Hepatocyte (in vitro differentiated cells): ENCODE data around the gene ERBB4. TPM values are rescaled to one million over a fixed set of nuclear protein-coding genes. Genes with fewer than 3 reads are reported as not detected.
A peak's percentile ranks its signal among the peaks of the same experiment; 100 is the strongest.

Experiments used
- DNase-seq: peaks from one replicate; pipeline ENCODE4 v3.0.0-alpha.2; 2016; ENCODE audit warnings: low spot score
- H2AFZ ChIP-seq: fragments of 200-600 bp; sonication (generic); 2 replicates; pipeline ENCODE4 v1.6.0; 2016; ENCODE audit warnings: antibody characterized with exemption, mild to moderate bottlenecking
- H3K27ac ChIP-seq: fragments of 200-600 bp; sonication (generic); 2 replicates; pipeline ENCODE4 v1.5.1; 2016; ENCODE audit warnings: mild to moderate bottlenecking
- H3K27me3 ChIP-seq: fragments of 200-600 bp; sonication (generic); 2 replicates; pipeline ENCODE4 v1.6.1; 2016
- H3K36me3 ChIP-seq: fragments of 200-600 bp; sonication (generic); replicated peaks from 2 replicates; pipeline ENCODE4 v1.5.1; 2016; ENCODE audit warnings: low read depth; ENCODE audit not compliant: insufficient read depth
- H3K4me1 ChIP-seq: fragments of 200-600 bp; sonication (generic); 2 replicates; pipeline ENCODE4 v1.5.1; 2016; ENCODE audit warnings: mild to moderate bottlenecking, moderate library complexity; ENCODE audit not compliant: insufficient read depth
- H3K4me2 ChIP-seq: fragments of 200-600 bp; sonication (generic); 2 replicates; pipeline ENCODE4 v1.6.0; 2016
- H3K4me3 ChIP-seq: fragments of 200-600 bp; sonication (generic); 2 replicates; pipeline ENCODE4 v1.5.1; 2016; ENCODE audit warnings: mild to moderate bottlenecking
- H3K79me2 ChIP-seq: fragments of 200-600 bp; sonication (generic); 2 replicates; pipeline ENCODE4 v1.6.0; 2017; ENCODE audit warnings: mild to moderate bottlenecking
- H3K9me2 ChIP-seq: fragments of 200-600 bp; sonication (generic); replicated peaks from 2 replicates; pipeline ENCODE4 v1.6.0; 2017; ENCODE audit warnings: mild to moderate bottlenecking; ENCODE audit not compliant: insufficient read depth
- H3K9me3 ChIP-seq: fragments of 200-600 bp; sonication (generic); 2 replicates; pipeline ENCODE4 v1.5.1; 2016; ENCODE audit warnings: low read depth, mild to moderate bottlenecking
- H4K20me1 ChIP-seq: fragments of 200-600 bp; sonication (generic); 2 replicates; pipeline ENCODE4 v1.6.0; 2016; ENCODE audit warnings: mild to moderate bottlenecking; ENCODE audit not compliant: insufficient read depth, poor library complexity, severe bottlenecking
- CTCF ChIP-seq: fragments of 200-600 bp; sonication (generic); IDR thresholded peaks from 2 replicates; pipeline ENCODE4 v1.5.1; 2016; ENCODE audit warnings: antibody characterized with exemption, mild to moderate bottlenecking; ENCODE audit not compliant: poor library complexity
- EZH2 ChIP-seq: fragments of 200-600 bp; sonication (generic); IDR thresholded peaks from 2 replicates; pipeline ENCODE4 v1.6.1; 2016; ENCODE audit warnings: antibody characterized with exemption, mild to moderate bottlenecking, borderline replicate concordance
- EZH2phosphoT487 ChIP-seq: fragments of 200-600 bp; sonication (generic); IDR thresholded peaks from one replicate; pipeline ENCODE4 v1.6.1; 2018; ENCODE audit warnings: antibody characterized with exemption, mild to moderate bottlenecking, low read depth, moderate library complexity; ENCODE audit not compliant: unreplicated experiment, severe bottlenecking
- WGBS: methylation state at CpG from one replicate; pipeline ENCODE4 v1.1.6; 2016; ENCODE audit warnings: low lambda C conversion rate; ENCODE audit errors: missing lambda C conversion rate; 5-methylcytosine and 5-hydroxymethylcytosine counted together
- polyA plus RNA-seq: library from polyadenylated mRNA; unstranded; fragments of >200 nt; fragmentation: Nextera tagmentation; extraction: Ambion mirVana; gene quantifications from 2 replicates; pipeline ENCODE4 v1.2.1, GENCODE V29; 2016
- total RNA-seq: library from RNA; depleted of rRNA; stranded (reverse); fragments of >200 nt; gene quantifications from 2 replicates; pipeline ENCODE4 v1.2.3, GENCODE V29; 2014

ERBB4 gene
- total and polyA plus RNA-seq, 2 experiments from 2014 or later, result 3.4 to 3.9 TPM

GRCh38 chr2:212154477-212154878 is 384.1 kb downstream of the ERBB4 start:
- Histone ChIP-seq H3K4me1 (no peaks in the 10 kb centered on the region), H3K27me3 (no peaks in the 10 kb centered on the region), H3K36me3 (no peaks in the 10 kb centered on the region), H2AFZ (no peak overlapping the region), H3K9me3 (no peaks in the 10 kb centered on the region), H3K4me3 (no peak overlapping the region), H3K9me2 (no peaks in the 10 kb centered on the region), H3K79me2 (no peaks in the 10 kb centered on the region), H3K4me2 (no peak overlapping the region), H4K20me1 (no peaks in the 10 kb centered on the region), H3K27ac (no peak overlapping the region)
- no peak for DNase-seq
- TF ChIP-seq CTCF, result no peak
- TF ChIP-seq EZH2phosphoT487, result no peak
- TF ChIP-seq EZH2, result no peak
- WGBS, result 84% methylated on average over 2 of the region's 2 CpGs

- no peak for TF ChIP-seq EZH2
- no peak for TF ChIP-seq EZH2phosphoT487
- no peak for TF ChIP-seq CTCF
- no peak for DNase-seq
- Histone ChIP-seq H3K36me3 (no peaks in the 10 kb centered on the region), H3K27me3 (no peaks in the 10 kb centered on the region), H3K4me2 (no peak overlapping the region), H3K79me2 (no peaks in the 10 kb centered on the region), H3K27ac (no peak overlapping the region), H2AFZ (no peak overlapping the region), H3K4me1 (no peaks in the 10 kb centered on the region), H3K4me3 (no peak overlapping the region), H3K9me3 (no peaks in the 10 kb centered on the region), H3K9me2 (no peaks in the 10 kb centered on the region), H4K20me1 (no peaks in the 10 kb centered on the region)
- WGBS, result 81% methylated on average over 2 of the region's 2 CpGs
Observed at GRCh38 chr2:212153923-212154322, 384.7 kb downstream of the ERBB4 start.

- Histone ChIP-seq H3K4me3 (no peak overlapping the region), H3K79me2 (no peaks in the 10 kb centered on the region), H3K4me2 (no peak overlapping the region), H3K36me3 (no peaks in the 10 kb centered on the region), H4K20me1 (no peaks in the 10 kb centered on the region), H3K4me1 (peaks cover 3% of the 10 kb centered on the region), H3K9me2 (no peaks in the 10 kb centered on the region), H3K9me3 (no peaks in the 10 kb centered on the region), H2AFZ (no peak overlapping the region), H3K27me3 (no peaks in the 10 kb centered on the region), H3K27ac (no peak overlapping the region)
- peak; percentile 18 for DNase-seq
- 81% methylated on average over 2 of the region's 2 CpGs for WGBS
- TF ChIP-seq CTCF (peak; percentile 59), EZH2phosphoT487 (no peak), EZH2 (no peak)
Observed at GRCh38 chr2:212147921-212148513, 390.6 kb downstream of the ERBB4 start.

- H3K27ac ChIP-seq, result no peak overlapping the region
- H3K27me3 ChIP-seq, result no peaks in the 10 kb centered on the region
- no peak overlapping the region for H3K4me2 ChIP-seq
- H3K9me3 ChIP-seq, result no peaks in the 10 kb centered on the region
- H3K36me3 ChIP-seq, result no peaks in the 10 kb centered on the region
- 93% methylated on average over 3 of the region's 3 CpGs for WGBS
- no peak overlapping the region for H2AFZ ChIP-seq
- no peaks in the 10 kb centered on the region for H3K9me2 ChIP-seq
- TF ChIP-seq CTCF (no peak), EZH2 (no peak), EZH2phosphoT487 (no peak)
- H3K79me2 ChIP-seq, result no peaks in the 10 kb centered on the region
- DNase-seq, result no peak
- no peaks in the 10 kb centered on the region for H4K20me1 ChIP-seq
- H3K4me3 ChIP-seq, result no peak overlapping the region
- H3K4me1 ChIP-seq, result peaks cover 3% of the 10 kb centered on the region
Observed at GRCh38 chr2:212146416-212146815, 392.2 kb downstream of the ERBB4 start.
